HL-60 (cell line): ENCODE measurements around the gene ADARB1.
A peak's percentile ranks its signal among the peaks of the same experiment; 100 is the strongest.
"Not testable (repeated sequence)": the region's sequence is repeated elsewhere in the genome, so short reads cannot be mapped to it uniquely, and the experiment has no call there.

Experiments
- DNase-seq, 2 experiments: peaks; one replicate each; pipeline ENCODE4 v3.0.0-alpha.2; 2010 to 2020; ENCODE audit warnings: low read depth in 1 of 2, low spot score in 1 of 2
- H3K27ac ChIP-seq: fragments of 250-450 bp; sonication (Bioruptor Pico); replicated peaks from 2 replicates; pipeline ENCODE4 v1.5.1; 2020; ENCODE audit warnings: mild to moderate bottlenecking, moderate library complexity
- H3K27me3 ChIP-seq: fragments of 250-450 bp; sonication (Bioruptor Pico); 2 replicates; pipeline ENCODE4 v1.5.1; 2021; ENCODE audit warnings: mild to moderate bottlenecking, moderate library complexity; ENCODE audit not compliant: insufficient read depth, poor library complexity, severe bottlenecking
- H3K4me3 ChIP-seq: replicated peaks from 2 replicates; pipeline ENCODE4 v1.5.1; 2011; ENCODE audit warnings: mild to moderate bottlenecking, control low read depth, low read length; ENCODE audit not compliant: insufficient read depth
- GABPA ChIP-seq: IDR thresholded peaks from 2 replicates; pipeline ENCODE4 v1.6.1; 2012; ENCODE audit warnings: low read depth
- POLR2AphosphoS5 ChIP-seq: IDR thresholded peaks from 2 replicates; pipeline ENCODE4 v1.6.1; 2012; ENCODE audit warnings: low read depth
- SPI1 ChIP-seq: IDR thresholded peaks from 2 replicates; pipeline ENCODE4 v1.6.1; 2012; ENCODE audit warnings: low read depth, mild to moderate bottlenecking, borderline replicate concordance
- TF ChIP-seq, protein P1 (sequence below): IDR thresholded peaks from 2 replicates; pipeline ENCODE4 v1.6.1; 2012; ENCODE audit warnings: low read depth; ENCODE audit not compliant: insufficient replicate concordance
- TF ChIP-seq, protein P2 (sequence below): IDR thresholded peaks from one replicate; pipeline ENCODE4 v1.5.1; 2011; ENCODE audit warnings: low read length, control low read depth, inconsistent platforms; ENCODE audit not compliant: insufficient read depth

ADARB1 gene

DNA sequence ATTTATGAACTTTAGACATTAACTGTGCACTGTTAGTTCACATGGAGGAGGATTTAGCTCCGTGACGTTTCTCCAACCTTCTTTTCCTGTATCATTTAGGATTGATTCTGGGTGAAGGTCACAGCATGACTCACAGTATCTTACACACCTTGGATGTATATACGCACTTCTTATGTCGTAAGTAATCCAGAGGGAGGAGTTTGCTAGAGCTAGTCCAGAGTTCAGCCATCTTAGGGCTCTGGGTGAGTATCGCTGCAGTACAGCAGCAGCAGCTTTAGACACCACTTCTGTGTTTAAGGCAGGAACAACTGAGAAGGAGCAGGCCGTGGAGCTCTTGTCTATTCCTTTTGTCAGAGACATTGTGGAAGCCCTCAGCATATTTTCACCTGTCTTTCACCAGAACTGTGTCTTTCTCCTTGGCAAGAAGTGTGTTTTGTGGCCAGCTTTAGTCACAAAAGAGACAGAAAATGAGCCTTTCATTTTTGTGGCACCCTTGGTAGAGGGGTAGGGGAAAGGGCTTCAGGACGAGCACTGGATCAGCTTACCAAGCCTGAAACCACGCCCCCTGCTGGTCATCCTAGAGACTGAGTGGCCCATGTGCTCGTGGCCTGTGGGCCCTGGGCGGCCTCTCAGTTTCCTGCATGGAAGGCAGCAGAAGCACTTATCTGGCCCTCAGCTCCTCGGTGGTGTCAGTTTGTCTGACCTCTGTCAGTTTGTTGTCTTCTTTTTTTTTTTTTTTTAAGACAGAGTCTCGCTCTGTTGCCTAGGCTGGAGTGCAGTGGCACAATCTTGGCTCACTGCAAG, 64.0 kb downstream of the ADARB1 start:
- TF ChIP-seq, protein P1, sequence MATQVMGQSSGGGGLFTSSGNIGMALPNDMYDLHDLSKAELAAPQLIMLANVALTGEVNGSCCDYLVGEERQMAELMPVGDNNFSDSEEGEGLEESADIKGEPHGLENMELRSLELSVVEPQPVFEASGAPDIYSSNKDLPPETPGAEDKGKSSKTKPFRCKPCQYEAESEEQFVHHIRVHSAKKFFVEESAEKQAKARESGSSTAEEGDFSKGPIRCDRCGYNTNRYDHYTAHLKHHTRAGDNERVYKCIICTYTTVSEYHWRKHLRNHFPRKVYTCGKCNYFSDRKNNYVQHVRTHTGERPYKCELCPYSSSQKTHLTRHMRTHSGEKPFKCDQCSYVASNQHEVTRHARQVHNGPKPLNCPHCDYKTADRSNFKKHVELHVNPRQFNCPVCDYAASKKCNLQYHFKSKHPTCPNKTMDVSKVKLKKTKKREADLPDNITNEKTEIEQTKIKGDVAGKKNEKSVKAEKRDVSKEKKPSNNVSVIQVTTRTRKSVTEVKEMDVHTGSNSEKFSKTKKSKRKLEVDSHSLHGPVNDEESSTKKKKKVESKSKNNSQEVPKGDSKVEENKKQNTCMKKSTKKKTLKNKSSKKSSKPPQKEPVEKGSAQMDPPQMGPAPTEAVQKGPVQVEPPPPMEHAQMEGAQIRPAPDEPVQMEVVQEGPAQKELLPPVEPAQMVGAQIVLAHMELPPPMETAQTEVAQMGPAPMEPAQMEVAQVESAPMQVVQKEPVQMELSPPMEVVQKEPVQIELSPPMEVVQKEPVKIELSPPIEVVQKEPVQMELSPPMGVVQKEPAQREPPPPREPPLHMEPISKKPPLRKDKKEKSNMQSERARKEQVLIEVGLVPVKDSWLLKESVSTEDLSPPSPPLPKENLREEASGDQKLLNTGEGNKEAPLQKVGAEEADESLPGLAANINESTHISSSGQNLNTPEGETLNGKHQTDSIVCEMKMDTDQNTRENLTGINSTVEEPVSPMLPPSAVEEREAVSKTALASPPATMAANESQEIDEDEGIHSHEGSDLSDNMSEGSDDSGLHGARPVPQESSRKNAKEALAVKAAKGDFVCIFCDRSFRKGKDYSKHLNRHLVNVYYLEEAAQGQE, result no peak
- TF ChIP-seq, protein P2, sequence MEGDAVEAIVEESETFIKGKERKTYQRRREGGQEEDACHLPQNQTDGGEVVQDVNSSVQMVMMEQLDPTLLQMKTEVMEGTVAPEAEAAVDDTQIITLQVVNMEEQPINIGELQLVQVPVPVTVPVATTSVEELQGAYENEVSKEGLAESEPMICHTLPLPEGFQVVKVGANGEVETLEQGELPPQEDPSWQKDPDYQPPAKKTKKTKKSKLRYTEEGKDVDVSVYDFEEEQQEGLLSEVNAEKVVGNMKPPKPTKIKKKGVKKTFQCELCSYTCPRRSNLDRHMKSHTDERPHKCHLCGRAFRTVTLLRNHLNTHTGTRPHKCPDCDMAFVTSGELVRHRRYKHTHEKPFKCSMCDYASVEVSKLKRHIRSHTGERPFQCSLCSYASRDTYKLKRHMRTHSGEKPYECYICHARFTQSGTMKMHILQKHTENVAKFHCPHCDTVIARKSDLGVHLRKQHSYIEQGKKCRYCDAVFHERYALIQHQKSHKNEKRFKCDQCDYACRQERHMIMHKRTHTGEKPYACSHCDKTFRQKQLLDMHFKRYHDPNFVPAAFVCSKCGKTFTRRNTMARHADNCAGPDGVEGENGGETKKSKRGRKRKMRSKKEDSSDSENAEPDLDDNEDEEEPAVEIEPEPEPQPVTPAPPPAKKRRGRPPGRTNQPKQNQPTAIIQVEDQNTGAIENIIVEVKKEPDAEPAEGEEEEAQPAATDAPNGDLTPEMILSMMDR, result peak; percentile 45
- TF ChIP-seq GABPA, result no peak
- H3K4me3 ChIP-seq, result no peak overlapping the region
- H3K27me3 ChIP-seq, result no peaks in the 10 kb centered on the region
- H3K27ac ChIP-seq, result no peak overlapping the region
- peak; percentile 54 to 70 for DNase-seq

DNA sequence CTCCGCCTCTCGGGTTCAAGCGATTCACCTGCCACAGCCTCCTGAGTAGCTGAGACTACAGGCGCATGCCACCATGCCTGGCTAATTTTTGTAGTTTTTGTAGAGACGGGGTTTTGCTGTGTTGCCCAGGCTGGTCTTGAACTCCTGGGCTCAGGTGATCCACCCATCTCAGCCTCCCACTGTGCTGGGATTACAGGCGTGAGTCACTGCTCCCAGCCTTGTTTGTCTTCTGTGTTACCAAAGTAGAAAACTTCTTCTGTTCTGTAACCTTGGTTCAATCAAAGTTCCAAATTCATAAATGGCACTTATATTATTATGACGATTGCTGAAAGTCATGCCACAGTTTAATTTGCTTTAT, 64.6 kb downstream of the ADARB1 start:
- not testable (repeated sequence) for H3K27ac ChIP-seq, H3K4me3 ChIP-seq, H3K27me3 ChIP-seq, DNase-seq

DNA sequence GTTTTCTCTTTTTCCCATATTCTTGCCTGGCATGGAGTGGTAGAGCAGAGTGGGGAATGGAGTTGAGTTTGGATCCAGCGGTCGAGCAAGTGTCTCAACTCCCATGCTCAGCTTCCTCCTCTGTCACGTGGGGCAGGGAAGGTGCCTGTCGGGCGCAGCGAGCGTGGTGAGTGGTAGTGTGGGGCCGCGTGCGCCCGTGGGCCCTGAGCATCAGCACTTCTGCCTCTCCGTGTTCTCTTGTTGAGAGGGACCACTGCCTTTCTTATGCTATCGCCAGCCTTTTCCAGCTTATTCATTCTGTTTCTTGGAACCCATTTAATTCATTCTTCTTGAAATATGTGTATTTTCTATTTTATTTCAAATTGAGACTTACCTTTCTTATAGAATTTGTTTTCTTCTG, 65.1 kb downstream of the ADARB1 start:
- Histone ChIP-seq H3K4me3 (no peak overlapping the region), H3K27ac (no peak overlapping the region), H3K27me3 (no peaks in the 10 kb centered on the region)
- TF ChIP-seq GABPA (no peak), SPI1 (no peak), POLR2AphosphoS5 (no peak)
- TF ChIP-seq, protein P1, result no peak
- TF ChIP-seq, protein P2, result no peak
- DNase-seq, result peak in 1 of 2 experiments; percentile 46

DNA sequence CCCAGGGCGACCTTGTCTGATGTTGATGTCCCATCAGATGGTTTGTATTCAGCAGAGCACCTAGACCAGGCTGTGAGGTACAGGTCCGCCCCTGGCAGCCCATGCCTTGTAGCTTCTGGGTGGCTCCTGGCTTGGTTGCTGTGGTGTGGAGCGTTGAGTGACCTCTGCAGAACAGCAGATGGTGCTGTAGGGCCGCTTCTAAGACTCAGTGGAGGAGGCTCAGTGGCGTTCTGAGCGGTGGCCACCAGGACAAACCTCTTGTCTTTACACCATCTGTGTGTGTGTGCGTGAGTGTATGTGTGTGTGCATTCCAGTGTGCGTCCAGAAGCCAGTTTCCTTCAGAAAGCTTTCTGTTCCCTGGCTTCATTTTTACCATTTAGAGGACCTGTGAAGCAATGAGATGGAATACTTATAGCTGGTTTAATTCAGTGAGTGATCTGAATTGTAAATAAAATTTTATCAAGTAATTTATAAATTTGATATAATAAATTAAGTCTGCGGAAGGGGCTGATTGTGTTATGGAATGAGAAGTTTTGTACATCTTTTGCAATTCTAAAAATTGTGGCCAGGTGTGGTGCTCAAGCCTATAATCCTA, 66.1 kb downstream of the ADARB1 start:
- Histone ChIP-seq H3K4me3 (no peak overlapping the region), H3K27ac (no peak overlapping the region), H3K27me3 (no peaks in the 10 kb centered on the region)
- peak; percentile 70 to 91 for DNase-seq
- TF ChIP-seq POLR2AphosphoS5, result no peak
- TF ChIP-seq GABPA, result no peak
- no peak for TF ChIP-seq SPI1
- TF ChIP-seq, protein P2, result peak; percentile 96

DNA sequence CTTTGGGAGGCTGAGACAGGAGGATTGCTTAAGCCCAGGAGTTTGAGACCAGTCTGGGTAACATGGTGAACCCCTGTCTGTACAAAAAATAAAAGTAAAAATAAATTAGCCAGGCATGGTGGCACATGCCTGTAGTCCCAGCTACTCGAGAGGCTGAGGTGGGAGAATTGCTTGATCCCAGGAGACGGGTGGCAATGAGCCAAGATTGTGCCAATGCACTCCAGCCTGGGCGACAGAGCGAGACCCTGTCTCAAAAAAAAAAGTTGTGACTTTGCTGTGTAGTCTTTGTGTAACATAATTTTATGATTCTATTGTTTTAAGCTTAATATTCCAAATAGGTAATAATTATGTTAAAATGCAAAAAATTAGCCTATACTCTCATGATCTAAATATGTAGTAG, 66.6 kb downstream of the ADARB1 start:
- not testable (repeated sequence) for DNase-seq

More for the DNA sequence above, 66.6 kb downstream of the ADARB1 start:
- not testable (repeated sequence) for H3K27ac ChIP-seq, H3K27me3 ChIP-seq, H3K4me3 ChIP-seq
